GM18499 (cell line): ENCODE results near the gene ZAP70.

Experiments used
- ATAC-seq: cut with Tn5 transposase; IDR thresholded peaks from one replicate; pipeline ENCODE4 v1.9.1; 2021; ENCODE audit warnings: moderate number of reproducible peaks; ENCODE audit not compliant: insufficient read depth, unreplicated experiment

ZAP70 gene

DNA sequence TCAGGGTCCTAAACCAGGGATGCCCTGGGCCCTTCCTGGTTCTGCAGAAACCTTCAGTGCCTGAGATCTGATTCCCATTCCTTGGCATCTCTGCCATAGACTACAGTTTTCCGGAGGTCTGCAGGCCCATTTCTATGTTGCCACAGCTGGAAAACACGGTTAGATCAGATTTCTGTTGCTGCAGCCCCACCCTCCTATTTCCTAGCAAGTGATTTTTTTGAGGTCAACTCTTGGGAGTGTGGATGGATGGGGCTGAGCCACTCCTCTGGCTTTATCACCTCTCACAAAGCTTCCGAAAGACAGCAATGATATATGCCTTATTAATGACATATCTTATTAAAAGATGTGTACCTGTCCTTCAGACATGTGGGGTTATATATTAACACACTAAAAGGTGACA, 56.3 kb downstream of the ZAP70 start:
- ATAC-seq = no peak

GRCh38 chr2:97770445-97770844, 57.1 kb downstream of the ZAP70 start:
- ATAC-seq = no peak

GRCh38 chr2:97774425-97774824, 61.0 kb downstream of the ZAP70 start:
- ATAC-seq = no peak

DNA sequence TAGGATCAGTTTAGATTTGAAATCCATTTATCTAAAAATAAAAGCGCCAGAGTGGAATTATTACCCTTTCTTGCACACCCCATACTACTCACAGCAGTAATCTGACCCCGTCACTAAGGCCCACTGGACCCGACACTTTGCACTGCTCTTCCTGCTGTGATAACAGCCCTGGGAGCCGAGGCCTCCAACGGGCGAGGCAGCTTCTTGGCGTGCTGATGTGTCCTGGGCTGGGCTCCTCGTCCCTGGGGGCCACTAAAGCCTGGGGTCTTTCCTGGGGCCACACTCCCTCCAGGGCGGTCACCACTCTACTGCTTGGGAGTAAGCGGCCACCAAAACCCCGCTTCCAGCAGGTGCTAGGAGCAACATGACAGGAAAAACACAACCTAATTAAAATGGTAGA, 61.7 kb downstream of the ZAP70 start:
- ATAC-seq = no peak

- ATAC-seq = no peak
Measured at GRCh38 chr2:97779141-97779540, 65.8 kb downstream of the ZAP70 start.

- no peak for ATAC-seq
Measured at GRCh38 chr2:97781981-97782380, 68.6 kb downstream of the ZAP70 start.

DNA sequence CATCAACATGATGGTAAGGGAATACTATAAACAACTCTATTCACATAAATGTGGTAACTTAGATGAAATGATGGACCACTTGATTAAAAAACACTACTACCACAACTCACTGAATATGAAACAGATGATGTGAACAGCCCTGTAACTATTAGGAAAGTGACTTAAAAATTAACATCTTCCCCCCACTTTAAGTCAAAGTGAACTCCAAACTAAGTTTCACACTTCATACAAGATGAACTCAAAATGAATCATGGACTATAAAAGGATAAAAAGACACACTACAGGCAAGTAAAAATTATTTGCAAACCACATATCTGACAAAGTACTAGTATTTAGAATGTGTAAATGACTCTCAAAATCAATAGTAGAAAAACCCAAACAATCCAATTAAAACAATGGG, 71.6 kb downstream of the ZAP70 start:
- no peak for ATAC-seq

DNA sequence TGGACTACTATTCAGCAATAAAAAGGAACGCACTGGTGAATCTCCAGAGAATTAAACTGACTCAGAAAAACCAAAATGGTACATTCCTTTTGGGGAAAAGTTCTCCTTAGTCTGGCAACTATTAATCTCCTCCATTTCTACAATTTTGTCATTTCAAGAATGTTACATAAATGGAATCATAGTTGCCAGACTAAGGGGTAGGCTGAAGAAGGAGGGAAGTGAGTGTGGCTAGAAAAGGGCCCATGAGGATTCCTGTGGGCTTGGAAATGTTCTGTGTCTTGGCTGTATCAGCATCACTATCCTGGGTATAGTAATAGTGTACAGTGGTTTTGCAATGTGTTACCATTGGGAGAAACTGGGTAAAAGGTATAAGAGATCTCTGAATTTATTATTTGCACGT, 72.4 kb downstream of the ZAP70 start:
- no peak for ATAC-seq

DNA sequence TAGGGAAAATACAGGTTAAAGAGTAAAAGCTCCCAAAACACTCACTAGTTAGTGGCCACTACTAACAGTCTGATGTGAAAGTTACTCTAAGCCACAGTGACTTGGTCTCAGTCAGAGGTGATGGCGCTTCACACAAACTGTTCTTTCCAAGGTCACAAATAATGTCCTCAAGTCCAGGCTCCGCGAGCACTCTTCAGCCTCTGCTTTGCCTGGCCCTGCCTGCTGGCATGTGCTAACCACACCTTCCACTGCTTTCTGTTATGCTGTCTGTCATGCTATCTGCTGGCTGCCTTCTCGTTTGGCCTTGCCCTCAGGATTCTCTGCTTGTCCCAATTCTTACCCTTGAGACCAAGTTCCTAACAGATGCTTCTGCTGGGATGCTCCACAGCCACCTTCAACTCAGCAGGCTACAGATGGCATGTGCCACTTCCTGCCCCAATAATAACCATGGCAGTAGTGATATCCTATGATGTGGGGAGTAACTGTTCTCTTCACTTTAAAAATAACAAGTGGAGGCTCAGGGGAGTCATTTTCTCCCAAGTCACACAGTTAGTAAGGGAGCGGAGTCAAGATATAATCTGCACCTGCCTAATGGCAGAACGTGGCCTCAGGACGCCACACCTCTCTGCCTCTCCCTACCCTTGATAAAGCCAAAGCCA, 75.7 kb downstream of the ZAP70 start:
- ATAC-seq = no peak
